Measurements from ENCODE around the gene CDH23. TPM values are rescaled to one million over a fixed set of nuclear protein-coding genes. Genes with fewer than 3 reads are reported as not detected.

CDH23 gene
- total and polyA plus RNA-seq, 9 of the 15 experiments (the other 6 are each of a cell fraction or from before 2014, with no cell fraction given), result 0.18 to 1.2 (median 0.47) TPM

DNA sequence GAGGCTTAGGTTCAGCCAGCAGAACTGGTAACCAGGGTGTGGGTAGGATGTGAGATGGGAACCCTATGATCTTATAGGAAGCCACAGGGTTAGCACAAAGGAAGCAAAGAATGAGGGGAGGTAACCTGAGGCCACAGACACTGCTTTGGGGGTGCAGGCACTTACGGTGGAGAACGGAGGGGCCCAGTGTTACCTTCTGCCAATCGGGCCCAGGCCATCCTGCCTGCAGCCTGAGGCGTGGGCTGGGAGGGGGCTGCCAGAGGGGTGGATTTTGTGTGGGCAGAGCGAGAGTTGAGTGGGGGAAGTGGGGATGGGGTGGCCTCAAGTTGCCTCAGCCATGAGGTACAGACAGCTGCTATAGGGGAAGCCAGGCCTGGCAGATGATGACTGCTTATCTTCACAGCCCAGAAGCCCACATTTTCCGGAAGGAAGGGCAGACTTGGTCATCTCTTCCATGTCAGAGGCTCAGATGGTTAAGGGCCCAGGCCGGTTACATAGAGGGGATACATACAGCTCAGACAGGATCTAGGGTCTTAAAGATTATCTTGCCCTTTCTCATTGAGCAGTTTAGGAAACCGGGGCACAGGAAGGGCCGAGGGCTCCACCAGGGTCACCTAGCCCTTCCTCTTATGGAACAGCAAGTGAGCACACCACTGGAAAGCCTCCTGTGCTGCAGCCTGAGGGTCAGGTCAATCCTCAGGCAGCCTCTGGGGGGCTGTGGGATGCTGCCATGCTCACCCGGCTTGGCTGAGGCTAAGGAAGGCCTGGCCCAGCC lies 401.0 kb downstream of the CDH23 start (continued):
- TF ChIP-seq KAT7 (CRISPR knock-in tag; IDR thresholded peaks at IDR 0.05; ENCODE audit: borderline replicate concordance), result no peak
- peak; percentile 70 for TF ChIP-seq MEIS2 (IDR thresholded peaks at IDR 0.05; ENCODE audit: partially characterized antibody)
- TF ChIP-seq PHB2 (IDR thresholded peaks at IDR 0.05; ENCODE audit: low read depth), result no peak; the same call in 1 of the 2 replicates
- TF ChIP-seq, protein P1, sequence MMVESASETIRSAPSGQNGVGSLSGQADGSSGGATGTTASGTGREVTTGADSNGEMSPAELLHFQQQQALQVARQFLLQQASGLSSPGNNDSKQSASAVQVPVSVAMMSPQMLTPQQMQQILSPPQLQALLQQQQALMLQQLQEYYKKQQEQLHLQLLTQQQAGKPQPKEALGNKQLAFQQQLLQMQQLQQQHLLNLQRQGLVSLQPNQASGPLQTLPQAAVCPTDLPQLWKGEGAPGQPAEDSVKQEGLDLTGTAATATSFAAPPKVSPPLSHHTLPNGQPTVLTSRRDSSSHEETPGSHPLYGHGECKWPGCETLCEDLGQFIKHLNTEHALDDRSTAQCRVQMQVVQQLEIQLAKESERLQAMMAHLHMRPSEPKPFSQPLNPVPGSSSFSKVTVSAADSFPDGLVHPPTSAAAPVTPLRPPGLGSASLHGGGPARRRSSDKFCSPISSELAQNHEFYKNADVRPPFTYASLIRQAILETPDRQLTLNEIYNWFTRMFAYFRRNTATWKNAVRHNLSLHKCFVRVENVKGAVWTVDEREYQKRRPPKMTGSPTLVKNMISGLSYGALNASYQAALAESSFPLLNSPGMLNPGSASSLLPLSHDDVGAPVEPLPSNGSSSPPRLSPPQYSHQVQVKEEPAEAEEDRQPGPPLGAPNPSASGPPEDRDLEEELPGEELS (CRISPR knock-in tag; IDR thresholded peaks at IDR 0.05; ENCODE audit: borderline replicate concordance), result no peak
- TF ChIP-seq CC2D1A (IDR thresholded peaks at IDR 0.05), result peak; percentile 67; the same call in 1 of the 2 replicates
- no peak for TF ChIP-seq PPARD (CRISPR knock-in tag; IDR thresholded peaks at IDR 0.05)
- TF ChIP-seq STAT5A (IDR thresholded peaks at IDR 0.05; ENCODE audit: borderline replicate concordance, low read length), result peak; percentile 86
- TF ChIP-seq, protein P2, sequence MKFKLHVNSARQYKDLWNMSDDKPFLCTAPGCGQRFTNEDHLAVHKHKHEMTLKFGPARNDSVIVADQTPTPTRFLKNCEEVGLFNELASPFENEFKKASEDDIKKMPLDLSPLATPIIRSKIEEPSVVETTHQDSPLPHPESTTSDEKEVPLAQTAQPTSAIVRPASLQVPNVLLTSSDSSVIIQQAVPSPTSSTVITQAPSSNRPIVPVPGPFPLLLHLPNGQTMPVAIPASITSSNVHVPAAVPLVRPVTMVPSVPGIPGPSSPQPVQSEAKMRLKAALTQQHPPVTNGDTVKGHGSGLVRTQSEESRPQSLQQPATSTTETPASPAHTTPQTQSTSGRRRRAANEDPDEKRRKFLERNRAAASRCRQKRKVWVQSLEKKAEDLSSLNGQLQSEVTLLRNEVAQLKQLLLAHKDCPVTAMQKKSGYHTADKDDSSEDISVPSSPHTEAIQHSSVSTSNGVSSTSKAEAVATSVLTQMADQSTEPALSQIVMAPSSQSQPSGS (CRISPR knock-in tag; IDR thresholded peaks at IDR 0.05), result no peak
- no peak for TF ChIP-seq TCF7 (IDR thresholded peaks at IDR 0.05; ENCODE audit: borderline replicate concordance)
- no peak for TF ChIP-seq FOXP1 (CRISPR knock-in tag; IDR thresholded peaks at IDR 0.05)
- peak; percentile 65; the same call in 1 of the 2 replicates for TF ChIP-seq PML (IDR thresholded peaks at IDR 0.05; ENCODE audit: low read length)
- TF ChIP-seq NFRKB (IDR thresholded peaks at IDR 0.05; ENCODE audit: low read depth), result no peak
- peak; percentile 91 for TF ChIP-seq POLR2AphosphoS5 (IDR thresholded peaks at IDR 0.05; ENCODE audit: control insufficient read depth, insufficient read depth, low read depth, low read length)
- peak; percentile 11; the same call in 1 of the 2 replicates for TF ChIP-seq BCL6 (CRISPR knock-in tag; IDR thresholded peaks at IDR 0.05)
- TF ChIP-seq NCOR1 (IDR thresholded peaks at IDR 0.05), result peak; percentile 95
- TF ChIP-seq, protein P3, sequence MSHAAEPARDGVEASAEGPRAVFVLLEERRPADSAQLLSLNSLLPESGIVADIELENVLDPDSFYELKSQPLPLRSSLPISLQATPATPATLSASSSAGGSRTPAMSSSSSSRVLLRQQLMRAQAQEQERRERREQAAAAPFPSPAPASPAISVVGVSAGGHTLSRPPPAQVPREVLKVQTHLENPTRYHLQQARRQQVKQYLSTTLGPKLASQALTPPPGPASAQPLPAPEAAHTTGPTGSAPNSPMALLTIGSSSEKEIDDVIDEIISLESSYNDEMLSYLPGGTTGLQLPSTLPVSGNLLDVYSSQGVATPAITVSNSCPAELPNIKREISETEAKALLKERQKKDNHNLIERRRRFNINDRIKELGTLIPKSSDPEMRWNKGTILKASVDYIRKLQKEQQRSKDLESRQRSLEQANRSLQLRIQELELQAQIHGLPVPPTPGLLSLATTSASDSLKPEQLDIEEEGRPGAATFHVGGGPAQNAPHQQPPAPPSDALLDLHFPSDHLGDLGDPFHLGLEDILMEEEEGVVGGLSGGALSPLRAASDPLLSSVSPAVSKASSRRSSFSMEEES (CRISPR knock-in tag; IDR thresholded peaks at IDR 0.05), result no peak
